ENCODE data around the gene CYP4F22.

DNA sequence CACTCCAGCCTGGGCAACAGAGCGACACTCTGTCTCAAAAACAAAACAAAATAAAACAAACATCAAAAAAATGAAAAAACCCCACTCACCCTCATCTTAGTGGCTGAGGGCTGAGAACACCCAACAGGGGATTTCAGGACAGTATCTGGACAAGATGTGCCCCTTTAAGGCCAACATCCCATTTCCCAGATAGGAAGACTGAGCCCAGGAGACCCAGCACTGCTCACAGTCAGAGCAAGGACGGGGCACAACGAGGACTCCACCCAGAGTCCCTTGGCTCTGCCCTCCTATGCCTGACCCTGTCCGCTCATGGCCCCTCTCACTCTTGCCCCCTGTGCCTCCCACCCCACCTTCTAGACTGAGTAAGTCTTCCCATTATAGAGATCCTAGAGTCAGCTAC lies 53.8 kb downstream of the CYP4F22 start:
- TF ChIP-seq, protein P1, sequence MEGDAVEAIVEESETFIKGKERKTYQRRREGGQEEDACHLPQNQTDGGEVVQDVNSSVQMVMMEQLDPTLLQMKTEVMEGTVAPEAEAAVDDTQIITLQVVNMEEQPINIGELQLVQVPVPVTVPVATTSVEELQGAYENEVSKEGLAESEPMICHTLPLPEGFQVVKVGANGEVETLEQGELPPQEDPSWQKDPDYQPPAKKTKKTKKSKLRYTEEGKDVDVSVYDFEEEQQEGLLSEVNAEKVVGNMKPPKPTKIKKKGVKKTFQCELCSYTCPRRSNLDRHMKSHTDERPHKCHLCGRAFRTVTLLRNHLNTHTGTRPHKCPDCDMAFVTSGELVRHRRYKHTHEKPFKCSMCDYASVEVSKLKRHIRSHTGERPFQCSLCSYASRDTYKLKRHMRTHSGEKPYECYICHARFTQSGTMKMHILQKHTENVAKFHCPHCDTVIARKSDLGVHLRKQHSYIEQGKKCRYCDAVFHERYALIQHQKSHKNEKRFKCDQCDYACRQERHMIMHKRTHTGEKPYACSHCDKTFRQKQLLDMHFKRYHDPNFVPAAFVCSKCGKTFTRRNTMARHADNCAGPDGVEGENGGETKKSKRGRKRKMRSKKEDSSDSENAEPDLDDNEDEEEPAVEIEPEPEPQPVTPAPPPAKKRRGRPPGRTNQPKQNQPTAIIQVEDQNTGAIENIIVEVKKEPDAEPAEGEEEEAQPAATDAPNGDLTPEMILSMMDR (IDR thresholded peaks at IDR 0.05), result no peak
- TF ChIP-seq EP300 (IDR thresholded peaks at IDR 0.05), result no peak
- no peak for TF ChIP-seq POLR2A (IDR thresholded peaks at IDR 0.05)

Data from tibial nerve (tissue), 4 donors.